Measurements from ENCODE around the gene IRF7.

The IRF7 gene

DNA sequence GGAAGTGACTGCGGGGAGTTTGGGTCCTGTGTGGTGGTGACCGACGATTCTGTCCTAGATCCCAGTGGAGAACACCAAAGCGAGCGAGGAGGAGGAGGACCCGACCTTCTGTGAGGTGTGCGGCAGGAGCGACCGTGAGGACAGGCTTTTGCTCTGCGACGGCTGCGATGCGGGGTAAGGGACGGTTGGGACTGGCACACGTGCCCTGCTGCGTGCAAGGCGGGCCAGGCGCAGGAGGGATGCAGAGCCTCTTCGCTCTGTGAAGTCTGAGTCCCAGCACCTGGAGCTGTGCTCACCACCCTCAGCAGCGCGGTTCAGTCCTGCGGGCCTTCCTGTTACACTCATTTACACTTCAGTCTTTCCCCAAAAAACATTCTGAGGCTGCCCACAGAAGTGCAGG lies 23.2 kb downstream of the IRF7 start:
- in situ Hi-C loops (cut with MboI; ENCODE audit: low pct_unique_long_range_greater_than_20kb, low sequenced_read_pairs, unreplicated experiment), result no loop called here
- no peak for DNase-seq (ENCODE audit: low spot score)
- TF ChIP-seq, protein P1, sequence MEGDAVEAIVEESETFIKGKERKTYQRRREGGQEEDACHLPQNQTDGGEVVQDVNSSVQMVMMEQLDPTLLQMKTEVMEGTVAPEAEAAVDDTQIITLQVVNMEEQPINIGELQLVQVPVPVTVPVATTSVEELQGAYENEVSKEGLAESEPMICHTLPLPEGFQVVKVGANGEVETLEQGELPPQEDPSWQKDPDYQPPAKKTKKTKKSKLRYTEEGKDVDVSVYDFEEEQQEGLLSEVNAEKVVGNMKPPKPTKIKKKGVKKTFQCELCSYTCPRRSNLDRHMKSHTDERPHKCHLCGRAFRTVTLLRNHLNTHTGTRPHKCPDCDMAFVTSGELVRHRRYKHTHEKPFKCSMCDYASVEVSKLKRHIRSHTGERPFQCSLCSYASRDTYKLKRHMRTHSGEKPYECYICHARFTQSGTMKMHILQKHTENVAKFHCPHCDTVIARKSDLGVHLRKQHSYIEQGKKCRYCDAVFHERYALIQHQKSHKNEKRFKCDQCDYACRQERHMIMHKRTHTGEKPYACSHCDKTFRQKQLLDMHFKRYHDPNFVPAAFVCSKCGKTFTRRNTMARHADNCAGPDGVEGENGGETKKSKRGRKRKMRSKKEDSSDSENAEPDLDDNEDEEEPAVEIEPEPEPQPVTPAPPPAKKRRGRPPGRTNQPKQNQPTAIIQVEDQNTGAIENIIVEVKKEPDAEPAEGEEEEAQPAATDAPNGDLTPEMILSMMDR (IDR thresholded peaks at IDR 0.05; ENCODE audit: extremely low read depth, insufficient read depth, missing control alignments), result no peak

DNA sequence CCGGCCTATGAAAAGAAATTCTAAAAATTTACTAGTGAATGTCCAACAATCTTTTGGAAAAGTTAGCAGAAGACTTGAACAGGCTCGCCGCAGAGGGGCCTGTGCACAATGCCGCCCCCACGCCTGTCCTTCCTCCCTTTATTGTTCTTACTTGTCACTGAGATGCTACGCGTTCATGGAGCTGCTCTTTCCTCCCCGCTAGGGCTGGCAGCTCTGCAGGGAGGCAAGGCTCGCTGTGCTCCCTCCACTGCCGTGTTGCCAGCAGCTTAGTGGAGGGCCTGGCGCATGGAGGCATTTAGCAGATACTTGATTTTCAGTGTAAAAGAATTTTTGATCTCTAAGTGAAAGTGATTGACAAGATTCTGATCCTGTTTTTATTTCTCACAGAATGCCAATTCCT lies 24.8 kb downstream of the IRF7 start:
- no peak for DNase-seq (ENCODE audit: low spot score)
- in situ Hi-C loops (cut with MboI; ENCODE audit: low pct_unique_long_range_greater_than_20kb, low sequenced_read_pairs, unreplicated experiment), result no loop called here
- TF ChIP-seq, protein P1 (IDR thresholded peaks at IDR 0.05; ENCODE audit: extremely low read depth, insufficient read depth, missing control alignments), result no peak

DNA sequence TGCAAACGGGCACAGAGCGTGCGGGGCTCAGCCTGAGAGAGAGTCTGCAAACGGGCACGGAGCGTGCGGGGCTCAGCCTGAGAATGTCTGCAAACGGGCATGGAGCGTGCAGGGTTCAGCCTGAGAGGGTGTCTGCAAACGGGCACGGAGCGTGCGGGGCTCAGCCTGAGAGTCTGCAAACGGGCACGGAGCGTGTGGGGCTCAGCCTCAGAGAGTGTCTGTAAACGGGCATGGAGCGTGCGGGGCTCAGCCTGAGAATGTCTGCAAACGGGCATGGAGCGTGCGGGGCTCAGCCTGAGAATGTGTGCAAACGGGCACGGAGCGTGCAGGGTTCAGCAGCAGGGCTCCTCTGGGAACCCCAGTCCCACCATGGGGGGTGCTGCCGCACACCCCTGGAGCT lies 26.0 kb downstream of the IRF7 start:
- DNase-seq (ENCODE audit: low spot score), result no peak
- in situ Hi-C loops (cut with MboI; ENCODE audit: low pct_unique_long_range_greater_than_20kb, low sequenced_read_pairs, unreplicated experiment), result no loop called here
- TF ChIP-seq, protein P1 (IDR thresholded peaks at IDR 0.05; ENCODE audit: extremely low read depth, insufficient read depth, missing control alignments), result no peak

DNA sequence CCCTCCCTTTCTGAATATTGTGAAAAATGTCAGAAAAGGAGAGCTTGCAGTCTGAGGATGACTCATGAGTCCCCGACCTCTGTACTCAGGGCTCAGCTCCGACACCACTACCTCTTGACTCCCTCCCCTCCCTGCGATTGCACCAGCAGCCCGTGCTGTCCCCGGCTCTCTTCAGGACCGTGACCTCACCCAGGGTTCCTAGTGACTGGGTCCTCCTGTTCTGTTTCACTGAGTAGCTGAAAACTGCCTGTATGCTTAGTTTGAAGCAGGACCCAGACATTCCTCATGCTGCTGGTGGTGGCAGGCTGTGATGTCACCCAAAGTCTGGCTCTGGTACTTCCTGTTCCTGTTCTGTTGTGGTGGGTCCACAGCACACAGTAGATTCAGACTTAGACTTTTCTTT lies 27.8 kb downstream of the IRF7 start:
- TF ChIP-seq, protein P1 (IDR thresholded peaks at IDR 0.05; ENCODE audit: extremely low read depth, insufficient read depth, missing control alignments), result no peak
- in situ Hi-C loops (cut with MboI; ENCODE audit: low pct_unique_long_range_greater_than_20kb, low sequenced_read_pairs, unreplicated experiment), result no loop called here
- DNase-seq (ENCODE audit: low spot score), result no peak

DNA sequence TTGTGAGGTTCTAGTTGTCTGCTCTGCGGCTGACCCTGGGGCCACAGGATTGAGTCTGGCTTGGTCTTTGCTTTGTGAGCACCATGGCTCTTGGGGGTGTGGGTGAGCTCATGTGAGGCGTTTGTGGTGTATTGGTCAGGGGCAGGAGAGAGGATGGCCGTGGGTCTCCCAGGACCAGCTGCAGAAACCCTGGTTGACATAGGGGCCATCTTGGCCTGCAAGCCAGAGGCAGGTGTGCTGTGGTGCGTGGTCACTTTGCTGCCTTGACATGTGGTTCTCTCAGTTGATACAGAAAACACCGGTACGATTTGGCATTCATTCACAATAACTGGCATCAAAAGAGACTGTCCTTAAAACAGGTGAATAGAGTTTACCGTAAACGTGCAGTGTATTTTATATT lies 28.2 kb downstream of the IRF7 start:
- TF ChIP-seq, protein P1 (IDR thresholded peaks at IDR 0.05; ENCODE audit: extremely low read depth, insufficient read depth, missing control alignments), result no peak
- in situ Hi-C loops (cut with MboI; ENCODE audit: low pct_unique_long_range_greater_than_20kb, low sequenced_read_pairs, unreplicated experiment), result no loop called here

DNA sequence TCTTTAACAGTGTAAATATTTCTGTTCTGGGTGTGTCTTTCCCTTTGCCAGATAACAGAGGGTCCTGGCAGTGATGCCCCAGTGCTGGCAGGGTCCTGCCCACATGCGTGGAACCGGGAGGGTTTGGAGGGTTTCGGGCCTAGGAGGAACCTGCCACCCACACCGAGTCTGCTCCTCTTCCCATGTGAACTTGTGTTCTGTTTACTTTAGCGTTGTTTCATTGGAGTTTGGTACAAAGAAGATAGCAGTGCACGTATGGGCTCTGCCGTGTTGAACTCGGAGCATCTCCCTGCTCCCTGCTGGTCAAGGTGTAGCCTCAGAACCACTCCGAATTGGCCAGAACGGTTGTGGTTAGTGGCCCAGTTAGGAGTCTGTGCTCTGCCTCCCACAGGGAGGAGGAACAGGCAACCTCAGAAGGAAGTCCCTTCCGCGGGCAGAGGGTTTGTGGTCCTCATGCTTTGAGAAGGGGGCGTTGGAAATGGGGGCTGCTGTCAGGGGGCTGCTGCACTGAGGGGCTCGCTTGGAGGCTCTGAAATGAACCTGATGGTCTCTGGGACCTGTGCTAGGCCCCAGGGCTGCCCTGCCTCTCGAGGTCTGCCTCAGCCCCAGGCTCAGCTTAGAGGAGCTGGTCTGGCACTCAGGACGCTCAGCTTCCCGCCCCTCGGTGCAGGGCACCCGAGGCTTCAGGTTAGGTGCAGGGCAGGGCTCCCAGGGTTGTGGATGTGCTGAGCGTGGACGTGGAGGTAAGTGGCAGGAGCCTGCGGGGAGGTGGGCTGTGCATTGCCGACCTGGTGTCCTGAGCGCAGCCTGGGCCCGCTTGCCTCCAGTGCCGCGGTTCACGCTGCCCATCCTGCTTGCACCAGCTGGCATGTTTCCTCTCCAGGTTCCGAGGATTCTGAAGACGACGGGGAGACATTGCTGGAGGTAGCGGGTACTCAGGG lies 29.1 kb downstream of the IRF7 start:
- in situ Hi-C loops (cut with MboI; ENCODE audit: low pct_unique_long_range_greater_than_20kb, low sequenced_read_pairs, unreplicated experiment), result no loop called here
- no peak for DNase-seq (ENCODE audit: low spot score)
- TF ChIP-seq, protein P1 (IDR thresholded peaks at IDR 0.05; ENCODE audit: extremely low read depth, insufficient read depth, missing control alignments), result no peak

More for the DNA sequence above, 28.2 kb downstream of the IRF7 start:
- DNase-seq (ENCODE audit: low spot score), result no peak

All from GM13977 (cell line).